WTC11 (cell line): ENCODE results near the gene ZNF367. TPM values are rescaled to one million over a fixed set of nuclear protein-coding genes. Genes with fewer than 3 reads are reported as not detected.

Experiments
- ATAC-seq: fragments of 200-7000 bp; cut with Tn5 transposase; 2 replicates; pipeline ENCODE4 v1.10.0; 2021; ENCODE audit warnings: mild to moderate bottlenecking, moderate library complexity
- CTCF ChIA-PET: fragments of 300-600 bp; sonication (Branson Sonifier 250); formaldehyde crosslinking; loops from one replicate; lab custom pipeline; 2021; ENCODE audit warnings: antibody characterized with exemption; lab: Charles Lee
- POLR2A ChIA-PET: fragments of 350-600 bp; sonication (Branson Sonifier 250); formaldehyde crosslinking; loops from one replicate; lab custom pipeline; 2021; ENCODE audit warnings: antibody characterized with exemption; lab: Charles Lee
- DNase-seq: peaks from one replicate; pipeline ENCODE4 v3.0.0; 2021; ENCODE audit warnings: low spot score
- H3K27ac Mint-ChIP-seq: 2 replicates; pipeline ENCODE4 v1.8.0; 2021; ENCODE audit warnings: mixed read lengths
- H3K27me3 Mint-ChIP-seq: 2 replicates; pipeline ENCODE4 v1.8.0; 2021; ENCODE audit warnings: low read depth, mild to moderate bottlenecking, moderate library complexity, mixed read lengths
- H3K36me3 Mint-ChIP-seq: 2 replicates; pipeline ENCODE4 v1.8.0; 2021; ENCODE audit warnings: mixed read lengths
- H3K4me1 Mint-ChIP-seq: 2 replicates; pipeline ENCODE4 v1.8.0; 2022; ENCODE audit warnings: mixed read lengths
- H3K4me3 Mint-ChIP-seq: 2 replicates; pipeline ENCODE4 v1.8.0; 2021; ENCODE audit warnings: mild to moderate bottlenecking, moderate library complexity, mixed read lengths
- H3K9me3 Mint-ChIP-seq: 2 replicates; pipeline ENCODE4 v1.8.0; 2021; ENCODE audit warnings: mixed read lengths
- ELF4 ChIP-seq: sonication (generic); formaldehyde crosslinking; IDR thresholded peaks from 2 replicates; pipeline ENCODE4 v1.8.1; 2022; ENCODE audit warnings: low read depth, mild to moderate bottlenecking, moderate library complexity, missing genetic modification reagents
- EMX1 ChIP-seq: fragments of 250-450 bp; sonication (Bioruptor Pico); IDR thresholded peaks from 2 replicates; pipeline ENCODE4 v1.8.0; 2021; ENCODE audit warnings: mild to moderate bottlenecking
- GTF2I ChIP-seq: fragments of 250-450 bp; sonication (Bioruptor Pico); conservative IDR thresholded peaks from 2 replicates; pipeline ENCODE4 v1.4.0; 2021; ENCODE audit warnings: mild to moderate bottlenecking
- MLX ChIP-seq: sonication (generic); formaldehyde crosslinking; IDR thresholded peaks from 2 replicates; pipeline ENCODE4 v1.8.1; 2023; ENCODE audit warnings: mild to moderate bottlenecking, missing genetic modification reagents, moderate library complexity
- NFATC4 ChIP-seq: fragments of 250-450 bp; sonication (Bioruptor Pico); IDR thresholded peaks from 2 replicates; pipeline ENCODE4 v1.9.0; 2021; ENCODE audit warnings: mild to moderate bottlenecking
- NR3C1 ChIP-seq: sonication (generic); formaldehyde crosslinking; conservative IDR thresholded peaks from 2 replicates; pipeline ENCODE4 v1.8.1; 2023; ENCODE audit warnings: low read depth, mild to moderate bottlenecking, missing genetic modification reagents
- PRRX2 ChIP-seq: fragments of 250-450 bp; sonication (Bioruptor Pico); IDR thresholded peaks from 2 replicates; pipeline ENCODE4 v1.8.0; 2021; ENCODE audit warnings: mild to moderate bottlenecking
- RORB ChIP-seq: fragments of 250-450 bp; sonication (Bioruptor Pico); IDR thresholded peaks from 2 replicates; pipeline ENCODE4 v1.9.0; 2021; ENCODE audit warnings: mild to moderate bottlenecking
- TEAD1 ChIP-seq: sonication (generic); formaldehyde crosslinking; IDR thresholded peaks from 2 replicates; pipeline ENCODE4 v1.8.0; 2022; ENCODE audit warnings: mild to moderate bottlenecking, missing genetic modification reagents
- USF1 ChIP-seq: sonication (generic); formaldehyde crosslinking; IDR thresholded peaks from 2 replicates; pipeline ENCODE4 v1.8.0; 2022; ENCODE audit warnings: mild to moderate bottlenecking, missing genetic modification reagents
- ZNF512 ChIP-seq: sonication (generic); formaldehyde crosslinking; IDR thresholded peaks from 2 replicates; pipeline ENCODE4 v1.8.1; 2022; ENCODE audit warnings: missing genetic modification reagents, borderline replicate concordance
- total RNA-seq: library from RNA; stranded (reverse); gene quantifications from 3 replicates; pipeline ENCODE4 v1.2.3, GENCODE V29; 2021
- TF ChIP-seq, protein P1 (sequence below): sonication (generic); formaldehyde crosslinking; IDR thresholded peaks from 2 replicates; pipeline ENCODE4 v1.8.0; 2022; ENCODE audit warnings: mild to moderate bottlenecking, missing genetic modification reagents
- TF ChIP-seq, protein P2 (sequence below): sonication (generic); formaldehyde crosslinking; IDR thresholded peaks from 2 replicates; pipeline ENCODE4 v1.8.1; 2023; ENCODE audit warnings: mild to moderate bottlenecking, missing genetic modification reagents, moderate library complexity

The ZNF367 gene
- total RNA-seq, 1 experiment from 2014 or later = 7.4 TPM

DNA sequence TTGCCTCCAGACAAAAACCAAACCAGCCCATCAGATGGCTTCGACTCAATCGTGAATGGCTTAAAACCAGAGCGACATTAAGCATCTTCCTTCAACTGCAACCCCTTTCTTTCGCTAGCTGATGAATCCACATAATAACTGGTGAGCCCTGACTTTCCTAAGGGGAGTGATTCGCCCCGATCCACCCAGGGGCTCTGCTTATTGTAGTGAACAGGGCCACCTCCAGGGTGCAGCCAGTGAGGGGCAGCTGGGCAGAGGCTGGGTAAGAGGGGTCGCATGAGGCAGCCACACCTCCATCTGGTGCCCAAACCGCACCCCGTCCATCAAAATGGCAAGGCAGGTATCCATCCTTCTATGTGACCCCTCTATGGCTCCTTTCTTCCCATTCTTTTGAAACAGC is 72.6 kb downstream of the ZNF367 start:
- Mint-ChIP-seq H3K27me3 (no peaks in the 10 kb centered on the region), H3K4me1 (peaks cover 46% of the 10 kb centered on the region), H3K4me3 (no peak overlapping the region), H3K9me3 (peaks cover 10% of the 10 kb centered on the region), H3K27ac (peak overlapping the region; percentile 84), H3K36me3 (peaks cover 9% of the 10 kb centered on the region)
- ChIA-PET CTCF (interaction anchor here (0.8 kb wide), 1 partner anchor 96 kb away, joined by 5 read pairs; no protein-coding TSS in a partner anchor), POLR2A (no interaction called here)
- DNase-seq (no peak), ATAC-seq (peak; percentile 30)
- TF ChIP-seq RORB (CRISPR knock-in tag) = no peak
- no peak for TF ChIP-seq MLX
- TF ChIP-seq, protein P1, sequence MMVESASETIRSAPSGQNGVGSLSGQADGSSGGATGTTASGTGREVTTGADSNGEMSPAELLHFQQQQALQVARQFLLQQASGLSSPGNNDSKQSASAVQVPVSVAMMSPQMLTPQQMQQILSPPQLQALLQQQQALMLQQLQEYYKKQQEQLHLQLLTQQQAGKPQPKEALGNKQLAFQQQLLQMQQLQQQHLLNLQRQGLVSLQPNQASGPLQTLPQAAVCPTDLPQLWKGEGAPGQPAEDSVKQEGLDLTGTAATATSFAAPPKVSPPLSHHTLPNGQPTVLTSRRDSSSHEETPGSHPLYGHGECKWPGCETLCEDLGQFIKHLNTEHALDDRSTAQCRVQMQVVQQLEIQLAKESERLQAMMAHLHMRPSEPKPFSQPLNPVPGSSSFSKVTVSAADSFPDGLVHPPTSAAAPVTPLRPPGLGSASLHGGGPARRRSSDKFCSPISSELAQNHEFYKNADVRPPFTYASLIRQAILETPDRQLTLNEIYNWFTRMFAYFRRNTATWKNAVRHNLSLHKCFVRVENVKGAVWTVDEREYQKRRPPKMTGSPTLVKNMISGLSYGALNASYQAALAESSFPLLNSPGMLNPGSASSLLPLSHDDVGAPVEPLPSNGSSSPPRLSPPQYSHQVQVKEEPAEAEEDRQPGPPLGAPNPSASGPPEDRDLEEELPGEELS (CRISPR knock-in tag) = no peak
- no peak for TF ChIP-seq NR3C1
- TF ChIP-seq EMX1 (CRISPR knock-in tag) = no peak

- peak; percentile 52; the same call in 1 of the 2 replicates for TF ChIP-seq USF1 (CRISPR knock-in tag)
- TF ChIP-seq, protein P2, sequence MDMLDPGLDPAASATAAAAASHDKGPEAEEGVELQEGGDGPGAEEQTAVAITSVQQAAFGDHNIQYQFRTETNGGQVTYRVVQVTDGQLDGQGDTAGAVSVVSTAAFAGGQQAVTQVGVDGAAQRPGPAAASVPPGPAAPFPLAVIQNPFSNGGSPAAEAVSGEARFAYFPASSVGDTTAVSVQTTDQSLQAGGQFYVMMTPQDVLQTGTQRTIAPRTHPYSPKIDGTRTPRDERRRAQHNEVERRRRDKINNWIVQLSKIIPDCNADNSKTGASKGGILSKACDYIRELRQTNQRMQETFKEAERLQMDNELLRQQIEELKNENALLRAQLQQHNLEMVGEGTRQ (CRISPR knock-in tag) = peak; percentile 79
- TF ChIP-seq TEAD1 (CRISPR knock-in tag) = no peak
- CTCF ChIA-PET = interaction anchor here (0.6 to 2.8 kb wide), 15 partner anchors 16 to 1215 kb away, joined by 3 to 16 read pairs (median 3); no protein-coding TSS in a partner anchor
- Mint-ChIP-seq H3K27me3 (no peaks in the 10 kb centered on the region), H3K4me1 (peaks cover 50% of the 10 kb centered on the region), H3K4me3 (no peak overlapping the region), H3K27ac (no peak overlapping the region), H3K9me3 (peaks cover 10% of the 10 kb centered on the region), H3K36me3 (peaks cover 9% of the 10 kb centered on the region)
- ATAC-seq = peak; percentile 78
- DNase-seq = no peak
- POLR2A ChIA-PET = interaction anchor here (0.6 to 0.7 kb wide), 3 partner anchors 21 to 1221 kb away, joined by 3 to 6 read pairs (median 4); no protein-coding TSS in a partner anchor
Observed at GRCh38 chr9:96344458-96345180, 73.6 kb downstream of the ZNF367 start.

DNA sequence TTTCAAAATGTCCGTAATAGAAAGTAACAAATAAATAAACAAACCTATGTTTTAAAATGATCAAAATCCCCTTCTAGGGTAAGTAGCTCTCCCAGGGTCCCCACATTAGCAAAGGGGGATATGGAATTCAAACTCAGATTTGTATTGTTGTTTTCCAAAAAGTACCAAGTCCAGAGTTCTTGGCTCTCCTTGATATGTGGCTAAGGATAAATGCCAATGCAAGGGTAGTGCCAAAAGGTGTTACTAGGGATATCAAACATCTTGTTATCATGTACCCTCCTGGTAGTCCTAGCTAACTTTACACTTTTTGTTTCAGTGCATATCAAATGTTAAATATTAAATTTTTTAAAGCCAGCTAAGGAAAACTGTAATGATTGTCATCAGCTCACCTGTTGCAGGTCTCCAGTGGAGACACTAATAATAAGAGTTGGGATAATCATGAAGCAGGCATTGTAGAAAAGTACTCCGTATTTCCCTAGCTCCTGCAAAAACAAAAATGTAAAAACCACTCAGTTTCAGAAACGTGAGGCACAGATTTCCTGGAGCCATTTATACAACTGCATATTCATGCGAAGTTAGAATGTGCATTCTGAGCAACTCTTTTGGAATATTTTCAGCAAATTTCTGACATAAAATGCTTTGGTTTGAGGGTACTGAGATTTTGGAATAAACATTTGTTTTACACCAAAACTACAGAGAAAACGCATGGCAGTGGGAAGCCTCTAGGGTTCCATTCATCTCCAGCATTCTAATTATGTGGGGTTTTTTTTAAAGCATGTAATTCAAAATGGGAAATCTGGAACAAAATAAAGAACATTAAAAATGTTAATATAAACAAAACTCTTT is 74.4 kb downstream of the ZNF367 start:
- H3K27ac Mint-ChIP-seq = peak overlapping the region; percentile 89
- no peak overlapping the region for H3K4me3 Mint-ChIP-seq
- DNase-seq (no peak), ATAC-seq (no peak)
- peaks cover 9% of the 10 kb centered on the region for H3K36me3 Mint-ChIP-seq
- peaks cover 9% of the 10 kb centered on the region for H3K9me3 Mint-ChIP-seq
- peaks cover 50% of the 10 kb centered on the region for H3K4me1 Mint-ChIP-seq
- no peak for TF ChIP-seq ZNF512
- TF ChIP-seq GTF2I (CRISPR knock-in tag) = no peak
- TF ChIP-seq PRRX2 (CRISPR knock-in tag) = no peak
- TF ChIP-seq ELF4 (CRISPR knock-in tag) = no peak
- TF ChIP-seq NFATC4 (CRISPR knock-in tag) = no peak
- H3K27me3 Mint-ChIP-seq = no peaks in the 10 kb centered on the region
- ChIA-PET CTCF (interaction anchor here (0.6 to 2.8 kb wide), 9 partner anchors 15 to 323 kb away, joined by 3 to 16 read pairs (median 4); no protein-coding TSS in a partner anchor), POLR2A (interaction anchor here (0.6 kb wide), 1 partner anchor 89 kb away, joined by 6 read pairs; no protein-coding TSS in a partner anchor)
